B cell (primary cell): ENCODE measurements around the gene FFAR3. TPM values are rescaled to one million over a fixed set of nuclear protein-coding genes. Genes with fewer than 3 reads are reported as not detected.
"Not testable (repeated sequence)": the region's sequence is repeated elsewhere in the genome, so short reads cannot be mapped to it uniquely, and the experiment has no call there.

Experiments
- ATAC-seq: fragments of 200-7000 bp; cut with Tn5 transposase; one replicate; pipeline ENCODE4 v1.10.0; 2021; ENCODE audit warnings: low read depth, mild to moderate bottlenecking, moderate number of reproducible peaks, moderate library complexity
- CTCF ChIA-PET: fragments of 350-600 bp; sonication (Branson Sonifier 250); formaldehyde crosslinking; loops from one replicate; lab custom pipeline; 2021; ENCODE audit warnings: antibody characterized with exemption, inconsistent platforms; lab: Charles Lee
- POLR2A ChIA-PET: fragments of 350-600 bp; sonication (Branson Sonifier 250); formaldehyde crosslinking; loops from one replicate; lab custom pipeline; 2021; ENCODE audit warnings: antibody characterized with exemption; lab: Charles Lee
- DNase-seq: peaks from one replicate; pipeline ENCODE4 v3.0.0; 2013
- H2AFZ ChIP-seq: 2 replicates; pipeline ENCODE4 v1.6.1; 2012; ENCODE audit warnings: mild to moderate bottlenecking, low read depth, low read length; ENCODE audit not compliant: insufficient read depth, poor library complexity, severe bottlenecking
- H3K27ac ChIP-seq, 2 donors: 1 replicate in 1 of 2; 2 replicates in 1 of 2; pipeline ENCODE4 v1.5.1; 2012 to 2013; ENCODE audit warnings: low read length in 2 of 2, mild to moderate bottlenecking in 2 of 2, moderate library complexity in 1 of 2
- H3K27me3 ChIP-seq, 4 experiments: fragments of 200-600 bp in 1 of 4; sonication (generic) in 1 of 4; replicated peaks in 1 of 4; 1 replicate in 2 of 4; 2 replicates in 2 of 4; pipeline versions ENCODE4 v1.6.1 to v1.7.0; 2013 to 2016; ENCODE audit warnings: low read length in 3 of 4, mild to moderate bottlenecking in 2 of 4, mixed read lengths in 1 of 4, moderate library complexity in 1 of 4; ENCODE audit not compliant: insufficient read depth in 4 of 4, control insufficient read depth in 3 of 4; ENCODE audit errors: control extremely low read depth in 1 of 4
- H3K36me3 ChIP-seq, 2 experiments: replicated peaks in 1 of 2; 1 replicate in 1 of 2; 2 replicates in 1 of 2; pipeline versions ENCODE4 v1.6.1 to v1.7.1; 2013; ENCODE audit warnings: low read length in 1 of 2; ENCODE audit not compliant: insufficient read depth in 2 of 2, control insufficient read depth in 1 of 2; ENCODE audit errors: control extremely low read depth in 1 of 2, extremely low read depth in 1 of 2
- H3K4me1 ChIP-seq, 2 donors: fragments of 200-600 bp in 1 of 2; sonication (generic) in 1 of 2; 1 replicate in 1 of 2; 2 replicates in 1 of 2; pipeline versions ENCODE4 v1.5.1 to v1.6.1; 2013 to 2017; ENCODE audit warnings: low read length in 2 of 2; ENCODE audit not compliant: control insufficient read depth in 2 of 2, insufficient read depth in 2 of 2
- H3K4me2 ChIP-seq: replicated peaks from 2 replicates; pipeline ENCODE3; 2012; ENCODE audit warnings: mild to moderate bottlenecking, low read depth, low read length; ENCODE audit not compliant: poor library complexity, severe bottlenecking
- H3K4me3 ChIP-seq, 5 experiments: fragments of 200-600 bp in 1 of 5; sonication (generic) in 1 of 5; 1 replicate in 3 of 5; 2 replicates in 2 of 5; pipeline versions ENCODE4 v1.5.1 to v1.7.0; 2011 to 2016; ENCODE audit warnings: low read length in 4 of 5, mild to moderate bottlenecking in 4 of 5, low read depth in 2 of 5, control low read depth in 1 of 5, moderate library complexity in 1 of 5; ENCODE audit not compliant: insufficient read depth in 1 of 5; ENCODE audit errors: control extremely low read depth in 1 of 5, extremely low read depth in 1 of 5
- H3K79me2 ChIP-seq: fragments of 200-600 bp; sonication (generic); one replicate; pipeline ENCODE4 v1.6.0; 2016; ENCODE audit warnings: low read length; ENCODE audit not compliant: control insufficient read depth, insufficient read depth
- H3K9ac ChIP-seq: fragments of 200-600 bp; sonication (generic); 2 replicates; pipeline ENCODE4 v1.6.1; 2017; ENCODE audit warnings: mild to moderate bottlenecking, low read length, moderate library complexity
- H3K9me3 ChIP-seq, 3 donors: one replicate each; pipeline versions ENCODE4 v1.6.1 to v1.7.1; 2013; ENCODE audit warnings: low read length in 2 of 3; ENCODE audit not compliant: control insufficient read depth in 2 of 3, insufficient read depth in 1 of 3; ENCODE audit errors: control extremely low read depth in 1 of 3
- H4K20me1 ChIP-seq: 2 replicates; pipeline ENCODE4 v1.6.0; 2012; ENCODE audit warnings: mild to moderate bottlenecking, low read length; ENCODE audit not compliant: insufficient read depth, control insufficient read depth, poor library complexity, severe bottlenecking
- H3K27ac Mint-ChIP-seq: one replicate; pipeline ENCODE4 v1.8.0; 2021; ENCODE audit warnings: mixed read lengths
- H3K27me3 Mint-ChIP-seq: one replicate; pipeline ENCODE4 v1.8.0; 2021; ENCODE audit warnings: mixed read lengths
- H3K4me1 Mint-ChIP-seq: one replicate; pipeline ENCODE4 v1.8.0; 2021; ENCODE audit warnings: mixed read lengths
- H3K4me3 Mint-ChIP-seq: one replicate; pipeline ENCODE4 v1.8.0; 2021; ENCODE audit warnings: mixed read lengths
- H3K9me3 Mint-ChIP-seq: one replicate; pipeline ENCODE4 v1.8.0; 2022; ENCODE audit warnings: mixed read lengths; ENCODE audit not compliant: insufficient read depth
- CTCF ChIP-seq: fragments of 200-600 bp; IDR thresholded peaks from one replicate; pipeline ENCODE4 v1.8.0; 2022; ENCODE audit warnings: antibody characterized with exemption, mild to moderate bottlenecking
- EZH2 ChIP-seq: IDR thresholded peaks from 2 replicates; pipeline ENCODE4 v1.6.1; 2012; ENCODE audit warnings: borderline replicate concordance, low read depth, mild to moderate bottlenecking, moderate library complexity, low read length; ENCODE audit not compliant: insufficient read depth, poor library complexity, severe bottlenecking
- WGBS: methylation state at CpG from one replicate; pipeline ENCODE4 v1.1.5; 2013; ENCODE audit warnings: missing lambda C conversion rate; ENCODE audit not compliant: insufficient coverage; 5-methylcytosine and 5-hydroxymethylcytosine counted together
- intact Hi-C: fragments of 100-400 bp; cut with micrococcal nuclease; formaldehyde crosslinking; loops from one replicate; pipeline ENCODE4 v1.10.0; 2022
- polyA plus RNA-seq: library from polyadenylated mRNA; depleted of rRNA; stranded (reverse); fragments of >200 nt; gene quantifications from 2 replicates; pipeline ENCODE4 v1.2.3, GENCODE V29; 2012
- total RNA-seq, 2 donors: library from RNA; stranded (reverse); fragments of 120-200 nt in 1 of 2; gene quantifications; 1 replicate in 1 of 2; 2 replicates in 1 of 2; pipeline versions ENCODE4 v1.2.3 to v1.2.4, GENCODE V29; 2013 to 2022

The FFAR3 gene
- total and polyA plus RNA-seq, 2 donors (not counting 1 experiment from before 2014, with no cell fraction given) = 0.63 TPM; not detected in 1

- ATAC-seq (no peak), DNase-seq (no peak)
- ChIA-PET CTCF (no interaction called here), POLR2A (no interaction called here)
- no peaks in the 10 kb centered on the region for H3K4me1 ChIP-seq
- H3K9ac ChIP-seq = no peak overlapping the region
- no peak overlapping the region for H3K27ac ChIP-seq
- TF ChIP-seq CTCF (no peak), EZH2 (no peak)
- no peak overlapping the region for H2AFZ ChIP-seq
- H3K4me3 ChIP-seq = no peak overlapping the region
- no peaks in the 10 kb centered on the region for H4K20me1 ChIP-seq
- peaks cover 0 to 2% (median 0%) of the 10 kb centered on the region in 3 donors for H3K9me3 ChIP-seq
- peaks cover 6% of the 10 kb centered on the region for H3K4me1 Mint-ChIP-seq
- no peaks in the 10 kb centered on the region for H3K9me3 Mint-ChIP-seq
- H3K27ac Mint-ChIP-seq = no peak overlapping the region
- H3K79me2 ChIP-seq = no peaks in the 10 kb centered on the region
- peaks cover 0 to 4% (median 0%) of the 10 kb centered on the region in 4 experiments for H3K27me3 ChIP-seq
- H3K4me2 ChIP-seq = no peak overlapping the region
- no peaks in the 10 kb centered on the region for H3K27me3 Mint-ChIP-seq
- H3K4me3 Mint-ChIP-seq = no peak overlapping the region
- 98% methylated on average over 5 of the region's 7 CpGs for WGBS
- intact Hi-C loops = no loop called here
- no peaks in the 10 kb centered on the region for H3K36me3 ChIP-seq
Observed at GRCh38 chr19:35400773-35401100, 42.5 kb downstream of the FFAR3 start.

- H3K9me3 ChIP-seq, H3K4me3 ChIP-seq, DNase-seq, H3K79me2 ChIP-seq, H4K20me1 ChIP-seq, H3K4me2 ChIP-seq, POLR2A ChIA-PET, H3K27me3 Mint-ChIP-seq, intact Hi-C loops, H3K4me3 Mint-ChIP-seq, H3K27ac Mint-ChIP-seq, H3K4me1 ChIP-seq, H2AFZ ChIP-seq, H3K9me3 Mint-ChIP-seq, H3K27ac ChIP-seq, H3K9ac ChIP-seq, CTCF ChIA-PET, H3K4me1 Mint-ChIP-seq, H3K27me3 ChIP-seq, ATAC-seq, H3K36me3 ChIP-seq: not testable (repeated sequence)
- WGBS = 50% methylated on average over 6 of the region's 9 CpGs
Observed at GRCh38 chr19:35401416-35401815, 43.2 kb downstream of the FFAR3 start.
